DMS153 (cell line): ENCODE data around the gene VSX1.
A peak's percentile ranks its signal among the peaks of the same experiment; 100 is the strongest.

Source experiments
- DNase-seq: peaks from one replicate; lab custom pipeline; 2025; lab: John Stamatoyannopoulos, UW

The VSX1 gene

DNA sequence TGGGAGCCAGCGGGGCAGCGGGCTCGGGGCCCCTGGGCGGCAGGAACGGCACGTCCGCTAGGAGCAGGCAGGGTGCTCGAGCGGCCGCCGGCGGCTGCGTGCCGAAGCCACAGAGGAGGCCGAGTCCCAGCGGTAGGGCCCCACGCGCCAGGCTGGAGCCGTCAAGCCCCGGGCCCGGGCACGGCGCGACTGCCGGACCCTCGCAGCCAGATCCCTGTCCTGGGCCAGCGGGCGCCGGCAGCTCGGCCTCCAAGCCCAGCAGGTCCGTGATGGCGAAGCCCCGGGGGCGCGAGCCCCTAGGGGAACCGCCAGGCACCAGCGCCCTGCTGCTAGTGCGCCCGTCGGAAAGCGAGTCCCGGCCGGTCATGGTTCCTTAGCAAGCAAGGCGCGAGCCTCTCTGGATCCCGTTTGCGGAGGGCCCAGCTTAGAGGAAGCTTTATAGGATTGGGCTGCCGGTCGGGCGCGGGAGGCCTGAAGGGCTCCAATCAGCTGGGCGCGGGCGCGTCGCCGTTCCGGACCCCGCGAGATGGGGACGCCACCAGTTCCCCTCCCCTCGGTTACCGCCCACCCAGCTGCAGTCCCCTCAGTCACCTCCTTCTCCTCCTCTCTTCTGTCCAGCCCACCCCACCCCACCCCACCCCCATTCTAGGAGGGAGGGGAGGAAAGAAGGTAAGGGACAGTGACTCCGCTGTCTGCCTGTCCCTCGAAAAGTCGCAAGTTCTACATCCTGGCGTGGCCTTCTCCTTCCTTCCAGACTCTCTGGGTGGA, at the start of gene VSX1:
VSX1 (minus strand) TSS at position 412 of the 768 bp plus-strand sequence; CDS start at position 367, 45 bp downstream.
- no peak for DNase-seq

DNA sequence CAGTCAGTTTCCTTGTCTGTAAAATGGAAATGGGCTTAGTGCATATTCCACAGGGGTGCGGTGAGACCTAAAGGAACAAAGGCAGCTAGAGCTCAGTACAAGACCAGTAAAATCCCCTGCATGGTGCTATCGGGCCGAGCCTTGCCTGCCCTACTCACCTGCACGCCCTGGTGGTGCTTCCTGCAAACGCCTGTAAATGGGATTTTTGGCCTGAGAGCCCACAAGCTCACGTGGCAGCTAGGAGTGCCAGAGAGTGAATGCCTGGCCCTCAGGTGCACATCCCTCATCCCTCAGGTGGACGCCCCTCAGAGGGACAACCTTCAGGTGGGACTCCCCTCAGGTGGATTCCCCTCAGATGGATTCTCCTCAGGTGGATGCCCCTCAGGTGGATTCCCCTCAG, 48.0 kb upstream of the VSX1 start:
- no peak for DNase-seq

DNA sequence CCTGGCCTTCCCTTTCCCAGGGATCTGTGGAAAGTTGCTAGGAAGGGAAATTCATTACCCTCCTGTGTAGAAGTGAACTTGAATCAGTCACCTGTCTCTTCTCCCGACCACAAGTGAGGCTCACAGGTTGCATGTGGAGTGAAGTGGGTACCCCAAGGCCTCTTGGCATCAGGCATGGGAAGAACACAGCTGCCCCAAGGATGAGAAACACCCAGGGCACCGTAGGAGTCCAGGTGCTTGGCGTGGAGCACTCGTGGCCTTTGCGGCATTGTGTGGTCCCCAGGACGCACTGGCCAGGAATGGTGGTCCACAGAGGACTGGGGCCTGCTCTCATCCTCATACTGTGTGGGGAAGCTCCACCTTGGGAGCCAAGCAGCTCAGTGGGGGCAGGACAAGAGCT, 47.5 kb upstream of the VSX1 start:
- no peak for DNase-seq

DNA sequence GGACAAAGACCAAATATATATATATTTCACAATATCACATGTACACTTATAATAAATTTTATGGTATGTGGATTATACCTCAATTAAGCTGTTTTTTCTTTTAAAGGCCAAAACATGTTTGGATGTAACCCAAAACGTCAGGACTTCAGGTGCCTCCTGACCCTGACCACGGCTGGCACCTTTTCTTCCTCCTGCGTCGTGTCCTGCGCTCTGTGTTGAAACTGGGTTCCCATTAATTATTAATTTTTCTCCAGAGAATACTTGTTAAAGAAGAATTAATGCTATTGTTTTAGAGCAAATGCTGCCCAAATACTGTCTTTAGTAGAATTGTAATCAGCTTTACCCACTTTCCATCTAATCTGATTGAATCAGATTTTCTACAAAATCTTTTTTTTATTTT, 46.7 kb upstream of the VSX1 start:
- no peak for DNase-seq

GRCh38 chr20:25127761-25128537, 46.0 kb upstream of the VSX1 start:
- no peak for DNase-seq

DNA sequence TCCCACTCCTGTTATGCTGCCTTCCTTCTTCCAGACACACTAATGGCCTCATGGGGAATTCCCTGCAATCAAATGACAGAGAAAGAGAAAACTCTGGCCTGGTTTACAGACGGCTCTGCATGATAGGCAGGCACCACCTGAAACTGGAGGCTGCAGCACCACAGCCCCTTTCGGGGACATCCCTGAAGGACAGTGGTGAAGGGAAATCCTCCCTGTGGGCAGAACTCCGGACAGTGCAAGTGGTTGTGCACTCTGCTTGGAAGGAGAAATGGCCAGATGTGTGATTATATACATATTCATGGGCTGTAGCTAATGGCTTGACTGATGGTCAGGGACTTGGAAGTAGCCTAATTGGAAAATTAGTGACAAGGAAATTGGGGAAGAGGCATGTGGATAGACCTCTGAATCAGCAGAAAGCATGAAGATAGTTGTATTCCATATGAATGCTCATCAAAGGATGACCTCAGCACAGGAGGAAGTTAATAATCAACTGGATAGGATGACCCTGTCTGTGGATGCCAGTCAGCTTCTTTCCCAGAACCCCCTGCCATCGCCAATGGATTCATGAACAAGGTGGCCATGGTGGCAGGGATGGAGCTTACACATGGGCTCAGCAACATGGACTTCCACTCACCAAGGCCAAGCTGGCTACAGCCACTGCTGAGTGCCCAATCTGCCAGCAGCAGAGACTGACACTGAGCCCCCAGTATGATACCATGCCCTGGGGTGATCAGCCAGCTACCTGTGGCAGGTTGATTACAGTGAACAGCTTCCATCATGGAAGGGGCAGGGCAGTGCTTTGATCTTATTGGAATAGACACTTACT, 44.5 kb upstream of the VSX1 start:
- DNase-seq: no peak

- DNase-seq: no peak
These were observed 43.7 kb upstream of the VSX1 start for GRCh38 chr20:25125636-25126035.

GRCh38 chr20:25120920-25121319, 39.0 kb upstream of the VSX1 start:
- DNase-seq: no peak

GRCh38 chr20:25120457-25120856, 38.5 kb upstream of the VSX1 start:
- DNase-seq: no peak

- no peak for DNase-seq
These were observed 36.6 kb upstream of the VSX1 start for GRCh38 chr20:25118529-25118928.

GRCh38 chr20:25117990-25118389, 36.0 kb upstream of the VSX1 start:
- no peak for DNase-seq

DNA sequence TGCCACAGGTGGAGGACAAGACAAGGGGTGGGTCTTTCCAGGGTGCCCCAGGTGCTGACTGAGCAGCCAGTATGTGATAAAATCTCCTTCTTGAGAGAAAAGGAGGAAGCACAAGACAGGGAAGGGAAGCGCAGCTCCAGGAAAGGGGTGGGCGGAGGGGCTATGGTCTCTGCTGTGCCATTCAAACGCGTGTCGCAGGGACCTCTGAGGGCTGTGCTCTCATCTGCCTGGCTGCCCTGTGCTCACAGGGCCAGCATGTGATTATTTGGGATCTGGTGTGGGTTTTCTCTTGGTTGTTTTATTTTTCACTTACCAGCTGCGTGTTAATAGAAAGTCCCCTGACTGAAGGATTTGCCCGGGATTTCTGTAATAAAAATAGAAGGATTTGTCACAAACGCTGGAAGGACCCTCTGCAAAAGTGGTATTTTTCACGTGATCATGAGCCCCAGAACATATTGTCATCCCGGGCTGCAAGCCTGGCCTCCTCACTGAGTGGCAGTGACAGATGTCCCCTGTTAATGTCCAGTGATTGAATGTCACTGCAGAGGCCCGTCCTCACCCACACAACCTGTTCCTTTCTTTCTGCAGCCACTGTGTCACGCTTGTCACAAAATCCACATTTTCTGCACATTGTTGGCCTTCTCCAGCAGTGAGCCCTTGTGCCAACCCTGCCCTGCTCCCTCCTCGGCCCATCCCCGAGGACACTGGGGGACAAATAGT, 35.0 kb upstream of the VSX1 start:
- DNase-seq: no peak

DNA sequence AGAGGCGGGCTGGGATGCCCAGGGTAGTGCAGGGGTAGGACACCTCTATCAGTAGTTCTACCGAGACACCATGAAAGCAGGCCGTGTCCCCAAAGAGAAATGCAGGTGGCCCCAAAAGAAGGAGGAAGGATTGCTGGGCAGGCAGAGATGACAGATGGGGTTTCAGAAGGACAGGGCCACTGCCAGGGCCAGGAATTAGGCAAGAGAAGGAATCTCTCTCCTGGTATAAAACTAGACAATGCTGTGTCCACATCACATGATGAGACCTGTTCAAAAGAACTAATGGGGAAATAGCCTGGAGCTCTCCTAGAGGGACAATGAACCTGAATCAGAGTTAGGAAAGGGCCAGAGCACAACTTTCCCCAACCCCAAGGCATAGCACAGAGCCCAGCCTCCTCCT, 21.6 kb upstream of the VSX1 start:
- no peak for DNase-seq

GRCh38 chr20:25100914-25101313, 19.0 kb upstream of the VSX1 start:
- no peak for DNase-seq

DNA sequence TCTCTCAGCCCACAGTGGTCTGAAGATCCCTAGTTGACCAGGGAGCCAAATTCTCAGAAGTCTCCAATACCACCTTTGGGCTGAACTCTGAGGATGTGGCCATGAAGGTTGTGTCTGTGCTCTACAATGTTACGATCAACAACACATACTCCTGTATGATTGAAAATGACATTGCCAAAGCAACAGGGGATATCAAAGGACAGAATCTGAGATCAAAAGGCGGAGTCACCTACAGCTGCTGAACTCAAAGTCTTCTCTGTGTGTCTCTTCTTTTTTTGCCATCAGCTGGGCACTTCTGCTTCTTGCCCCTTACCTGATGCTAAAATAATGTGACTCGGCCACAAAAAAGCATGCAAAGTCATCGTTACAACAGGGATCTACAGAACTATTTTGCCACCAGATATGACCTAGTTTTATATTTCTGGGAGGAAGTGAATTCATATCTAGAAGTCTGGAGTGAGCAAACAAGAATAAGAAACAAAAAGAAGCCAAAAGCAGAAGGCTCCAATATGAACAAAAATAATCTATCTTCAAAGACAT, 17.7 kb upstream of the VSX1 start:
- DNase-seq: no peak

DNA sequence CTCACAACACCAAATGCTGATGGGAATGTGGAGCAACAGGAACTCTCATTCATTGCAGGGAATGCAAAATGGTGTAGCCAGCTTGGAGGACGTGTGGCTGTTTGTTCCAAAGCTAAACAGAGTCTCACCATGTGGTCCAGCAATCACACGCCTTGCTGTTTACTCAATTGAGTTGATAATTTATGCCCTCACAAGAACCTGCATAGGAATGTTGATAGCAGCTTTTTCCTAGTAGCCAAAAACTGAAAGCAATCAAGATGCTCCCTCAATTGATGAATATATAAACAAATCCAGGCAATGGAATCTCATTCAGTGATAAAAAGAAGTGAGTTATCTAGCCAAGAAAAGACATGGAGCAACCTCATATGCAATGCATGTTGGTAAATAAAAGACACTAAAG, 15.6 kb upstream of the VSX1 start:
- no peak for DNase-seq

DNA sequence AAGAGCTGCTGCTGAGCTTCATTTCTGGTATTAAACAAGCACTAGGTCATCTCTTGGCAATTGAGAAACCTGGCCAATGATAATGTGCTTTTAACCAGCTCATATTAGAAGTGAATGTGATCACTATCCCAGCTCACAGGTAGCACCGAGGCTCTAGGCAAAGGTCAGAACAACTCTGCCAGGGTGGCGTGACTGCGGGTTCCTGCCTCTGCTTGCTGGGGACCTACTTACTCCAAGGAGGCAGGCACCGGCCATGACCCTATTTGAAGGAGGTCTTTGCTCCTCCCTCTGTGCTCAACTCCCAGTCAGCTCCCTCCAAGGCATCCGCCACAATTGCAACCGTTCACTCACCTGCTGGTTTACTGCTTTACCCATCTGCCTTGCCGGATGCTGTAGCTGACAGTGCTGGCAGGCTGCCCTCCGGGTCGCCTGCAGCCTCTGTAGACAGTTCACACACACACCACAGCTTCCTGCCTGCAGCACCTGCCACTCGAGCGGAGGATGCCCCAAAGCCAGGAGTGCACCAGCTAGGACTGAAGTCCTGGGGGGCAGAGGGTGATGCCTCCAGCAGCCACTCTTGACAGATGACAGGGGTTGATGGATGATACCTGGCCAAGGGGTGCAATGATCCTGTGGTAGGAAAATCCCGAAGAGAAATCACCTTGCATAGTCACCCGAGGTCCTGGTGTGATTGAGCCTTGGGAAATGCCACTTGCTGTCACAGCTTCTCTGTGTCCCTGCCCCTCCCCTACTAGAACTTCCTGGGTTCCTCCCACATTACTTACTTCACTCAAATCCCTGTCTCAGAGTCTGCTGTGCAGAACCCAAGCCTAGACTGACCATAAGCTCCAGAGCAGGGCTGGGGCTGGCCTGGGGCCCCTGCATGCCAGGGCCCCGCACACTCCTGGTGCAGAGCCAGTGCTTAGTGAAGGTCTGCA, 8.8 kb upstream of the VSX1 start:
- peak; percentile 89 for DNase-seq

- DNase-seq: no peak
These were observed 7.7 kb upstream of the VSX1 start for GRCh38 chr20:25089662-25090061.

- no peak for DNase-seq
These were observed 7.2 kb upstream of the VSX1 start for GRCh38 chr20:25089096-25089495.

- DNase-seq: no peak
These were observed 6.3 kb upstream of the VSX1 start for GRCh38 chr20:25088267-25088666.
